ENCODE data around the gene TENT4B.

TENT4B gene

GRCh38 chr16:50219402-50219975 lies 66.4 kb downstream of the TENT4B start:
- TF ChIP-seq TEAD4 (IDR thresholded peaks at IDR 0.05) (no peak), REST (IDR thresholded peaks at IDR 0.05; ENCODE audit: low read depth) (no peak), FOXM1 (IDR thresholded peaks at IDR 0.05; ENCODE audit: borderline replicate concordance, low read depth) (no peak), CEBPB (IDR thresholded peaks at IDR 0.05) (no peak), MAX (IDR thresholded peaks at IDR 0.05) (no peak), EGR1 (IDR thresholded peaks at IDR 0.05) (no peak), USF1 (IDR thresholded peaks at IDR 0.05) (no peak), NFIC (IDR thresholded peaks at IDR 0.05) (no peak), ZBTB7A (IDR thresholded peaks at IDR 0.05; ENCODE audit: low read depth) (no peak), CREB1 (IDR thresholded peaks at IDR 0.05; ENCODE audit: low read depth) (no peak)

- TF ChIP-seq TAF1 (IDR thresholded peaks at IDR 0.05; ENCODE audit: low read depth) (no peak), EGR1 (IDR thresholded peaks at IDR 0.05) (no peak)
Measured at GRCh38 chr16:50224286-50224685, 71.2 kb downstream of the TENT4B start.

GRCh38 chr16:50227120-50227519 lies 74.0 kb downstream of the TENT4B start:
- TF ChIP-seq CEBPB (IDR thresholded peaks at IDR 0.05) (no peak), ZBTB7A (IDR thresholded peaks at IDR 0.05; ENCODE audit: low read depth) (no peak), CREB1 (IDR thresholded peaks at IDR 0.05; ENCODE audit: low read depth) (no peak), FOXM1 (IDR thresholded peaks at IDR 0.05; ENCODE audit: borderline replicate concordance, low read depth) (no peak), TCF12 (IDR thresholded peaks at IDR 0.05; ENCODE audit: low read depth) (no peak), TEAD4 (IDR thresholded peaks at IDR 0.05) (no peak), MAX (IDR thresholded peaks at IDR 0.05) (no peak), REST (IDR thresholded peaks at IDR 0.05; ENCODE audit: low read depth) (no peak)

GRCh38 chr16:50227665-50228064 lies 74.6 kb downstream of the TENT4B start:
- TF ChIP-seq CEBPB (IDR thresholded peaks at IDR 0.05) (no peak), REST (IDR thresholded peaks at IDR 0.05; ENCODE audit: low read depth) (no peak), TAF1 (IDR thresholded peaks at IDR 0.05; ENCODE audit: low read depth) (no peak), NFIC (IDR thresholded peaks at IDR 0.05) (no peak), USF1 (IDR thresholded peaks at IDR 0.05) (no peak), YY1 (IDR thresholded peaks at IDR 0.05; ENCODE audit: low read depth) (no peak), TEAD4 (IDR thresholded peaks at IDR 0.05) (no peak), TCF12 (IDR thresholded peaks at IDR 0.05; ENCODE audit: low read depth) (no peak), CREB1 (IDR thresholded peaks at IDR 0.05; ENCODE audit: low read depth) (no peak), RAD21 (IDR thresholded peaks at IDR 0.05; ENCODE audit: low read depth) (no peak), ZBTB7A (IDR thresholded peaks at IDR 0.05; ENCODE audit: low read depth) (no peak)

GRCh38 chr16:50228364-50228868 lies 75.3 kb downstream of the TENT4B start:
- TF ChIP-seq EP300 (IDR thresholded peaks at IDR 0.05; ENCODE audit: borderline replicate concordance), result no peak
- no peak for TF ChIP-seq CEBPB (IDR thresholded peaks at IDR 0.05)
- TF ChIP-seq TEAD4 (IDR thresholded peaks at IDR 0.05), result no peak
- no peak for TF ChIP-seq RAD21 (IDR thresholded peaks at IDR 0.05; ENCODE audit: low read depth)
- TF ChIP-seq REST (IDR thresholded peaks at IDR 0.05; ENCODE audit: low read depth), result no peak
- TF ChIP-seq EGR1 (IDR thresholded peaks at IDR 0.05), result no peak
- no peak for TF ChIP-seq MAX (IDR thresholded peaks at IDR 0.05)
- no peak for TF ChIP-seq ZBTB7A (IDR thresholded peaks at IDR 0.05; ENCODE audit: low read depth)
- TF ChIP-seq FOXM1 (IDR thresholded peaks at IDR 0.05; ENCODE audit: borderline replicate concordance, low read depth), result no peak
- no peak for TF ChIP-seq CREB1 (IDR thresholded peaks at IDR 0.05; ENCODE audit: low read depth)
- no peak for TF ChIP-seq USF1 (IDR thresholded peaks at IDR 0.05)
- no peak for TF ChIP-seq NFIC (IDR thresholded peaks at IDR 0.05)
- TF ChIP-seq YY1 (IDR thresholded peaks at IDR 0.05; ENCODE audit: low read depth), result no peak
- TF ChIP-seq TCF12 (IDR thresholded peaks at IDR 0.05; ENCODE audit: low read depth), result no peak
- TF ChIP-seq TAF1 (IDR thresholded peaks at IDR 0.05; ENCODE audit: low read depth), result no peak
